HAP-1 (cell line): ENCODE data around the gene SLC45A1.
A peak's percentile ranks its signal among the peaks of the same experiment; 100 is the strongest.

Source experiments
- DNase-seq, 2 experiments: peaks; one replicate each; pipeline ENCODE4 v3.0.0-alpha.2; 2016 to 2020; ENCODE audit warnings: low spot score in 2 of 2
- H3K27me3 ChIP-seq: fragments of 250-450 bp; sonication (Bioruptor Pico); 2 replicates; pipeline ENCODE4 v1.5.1; 2020; ENCODE audit warnings: low read depth, mild to moderate bottlenecking, moderate library complexity
- H3K36me3 ChIP-seq: fragments of 250-450 bp; sonication (Bioruptor Pico); replicated peaks from 2 replicates; pipeline ENCODE4 v1.5.1; 2020; ENCODE audit warnings: mild to moderate bottlenecking
- H3K4me1 ChIP-seq: fragments of 250-450 bp; sonication (Bioruptor Pico); 2 replicates; pipeline ENCODE4 v1.5.1; 2020; ENCODE audit warnings: mild to moderate bottlenecking
- H3K4me3 ChIP-seq: fragments of 250-450 bp; sonication (Bioruptor Pico); 2 replicates; pipeline ENCODE4 v1.5.1; 2020; ENCODE audit warnings: mild to moderate bottlenecking, moderate library complexity
- H3K9me3 ChIP-seq: fragments of 250-450 bp; sonication (Bioruptor Pico); 2 replicates; pipeline ENCODE4 v1.5.1; 2020; ENCODE audit warnings: mild to moderate bottlenecking, moderate library complexity
- in situ Hi-C: fragments of 300-500 bp; cut with MboI; formaldehyde crosslinking; loops from 3 replicates; pipeline ENCODE4 v1.14.3; 2020; ENCODE audit warnings: low sequenced_read_pairs, inconsistent platforms, mixed read lengths

The SLC45A1 gene

GRCh38 chr1:8315573-8316475 is 2.1 kb upstream of the SLC45A1 start:
- DNase-seq, result no peak
- Histone ChIP-seq H3K4me1 (no peaks in the 10 kb centered on the region), H3K9me3 (no peaks in the 10 kb centered on the region), H3K36me3 (no peaks in the 10 kb centered on the region), H3K27me3 (peaks cover 11% of the 10 kb centered on the region), H3K4me3 (no peak overlapping the region)
- in situ Hi-C loops, result loop anchor here (10.0 to 25.0 kb wide), 2 partner anchors 331 to 654 kb away; no protein-coding TSS in a partner anchor

- H3K4me1 ChIP-seq, result no peaks in the 10 kb centered on the region
- in situ Hi-C loops, result loop anchor here (10.0 to 25.0 kb wide), 2 partner anchors 334 to 656 kb away; no protein-coding TSS in a partner anchor
- no peak for DNase-seq
- peaks cover 11% of the 10 kb centered on the region for H3K27me3 ChIP-seq
- H3K9me3 ChIP-seq, result no peaks in the 10 kb centered on the region
- peak overlapping the region; percentile 18 for H3K4me3 ChIP-seq
- no peaks in the 10 kb centered on the region for H3K36me3 ChIP-seq
Observed at GRCh38 chr1:8318436-8318835, 522 bp downstream of the SLC45A1 start.

GRCh38 chr1:8321612-8322011 is 3.7 kb downstream of the SLC45A1 start:
- Histone ChIP-seq H3K27me3 (no peaks in the 10 kb centered on the region), H3K4me1 (no peaks in the 10 kb centered on the region), H3K9me3 (no peaks in the 10 kb centered on the region), H3K4me3 (no peak overlapping the region), H3K36me3 (no peaks in the 10 kb centered on the region)
- in situ Hi-C loops, result loop anchor here (25.0 kb wide), 1 partner anchor 659 kb away; no protein-coding TSS in a partner anchor
- no peak for DNase-seq

- DNase-seq, result no peak
- in situ Hi-C loops, result loop anchor here (25.0 kb wide), 1 partner anchor 661 kb away; no protein-coding TSS in a partner anchor
- no peaks in the 10 kb centered on the region for H3K4me1 ChIP-seq
- no peak overlapping the region for H3K4me3 ChIP-seq
- no peaks in the 10 kb centered on the region for H3K27me3 ChIP-seq
- no peaks in the 10 kb centered on the region for H3K36me3 ChIP-seq
- no peaks in the 10 kb centered on the region for H3K9me3 ChIP-seq
Observed at GRCh38 chr1:8323706-8324105, 5.8 kb downstream of the SLC45A1 start.

- H3K27me3 ChIP-seq, result no peaks in the 10 kb centered on the region
- in situ Hi-C loops, result loop anchor here (25.0 kb wide), 1 partner anchor 662 kb away; no protein-coding TSS in a partner anchor
Observed at GRCh38 chr1:8324176-8324810, 6.4 kb downstream of the SLC45A1 start.

GRCh38 chr1:8325771-8326170 is 7.9 kb downstream of the SLC45A1 start:
- no peak for DNase-seq
- Histone ChIP-seq H3K36me3 (no peaks in the 10 kb centered on the region), H3K9me3 (no peaks in the 10 kb centered on the region), H3K27me3 (no peaks in the 10 kb centered on the region), H3K4me3 (no peak overlapping the region), H3K4me1 (no peaks in the 10 kb centered on the region)
- in situ Hi-C loops, result no loop called here

More at GRCh38 chr1:8324176-8324810, 6.4 kb downstream of the SLC45A1 start:
- no peaks in the 10 kb centered on the region for H3K36me3 ChIP-seq
- no peaks in the 10 kb centered on the region for H3K4me1 ChIP-seq
- no peaks in the 10 kb centered on the region for H3K9me3 ChIP-seq
- no peak overlapping the region for H3K4me3 ChIP-seq
- DNase-seq, result no peak

GRCh38 chr1:8326265-8326664 is 8.4 kb downstream of the SLC45A1 start:
- no peak for DNase-seq
- Histone ChIP-seq H3K4me1 (no peaks in the 10 kb centered on the region), H3K9me3 (no peaks in the 10 kb centered on the region), H3K36me3 (no peaks in the 10 kb centered on the region), H3K4me3 (no peak overlapping the region), H3K27me3 (no peaks in the 10 kb centered on the region)
- in situ Hi-C loops, result no loop called here

GRCh38 chr1:8328271-8328670 is 10.4 kb downstream of the SLC45A1 start:
- no peaks in the 10 kb centered on the region for H3K36me3 ChIP-seq
- no peaks in the 10 kb centered on the region for H3K27me3 ChIP-seq
- no peak for DNase-seq
- in situ Hi-C loops, result no loop called here
- H3K9me3 ChIP-seq, result no peaks in the 10 kb centered on the region
- H3K4me3 ChIP-seq, result no peak overlapping the region
- H3K4me1 ChIP-seq, result no peaks in the 10 kb centered on the region

GRCh38 chr1:8329439-8329838 is 11.5 kb downstream of the SLC45A1 start:
- no peak overlapping the region for H3K4me3 ChIP-seq
- in situ Hi-C loops, result no loop called here
- DNase-seq, result no peak
- no peaks in the 10 kb centered on the region for H3K9me3 ChIP-seq
- no peaks in the 10 kb centered on the region for H3K27me3 ChIP-seq
- no peaks in the 10 kb centered on the region for H3K4me1 ChIP-seq
- no peaks in the 10 kb centered on the region for H3K36me3 ChIP-seq

- Histone ChIP-seq H3K27me3 (no peaks in the 10 kb centered on the region), H3K4me1 (no peaks in the 10 kb centered on the region), H3K36me3 (no peaks in the 10 kb centered on the region), H3K4me3 (no peak overlapping the region), H3K9me3 (no peaks in the 10 kb centered on the region)
- no peak for DNase-seq
- in situ Hi-C loops, result no loop called here
Observed at GRCh38 chr1:8329858-8330257, 11.9 kb downstream of the SLC45A1 start.

GRCh38 chr1:8330271-8331125 is 12.6 kb downstream of the SLC45A1 start:
- DNase-seq, result no peak
- Histone ChIP-seq H3K4me1 (no peaks in the 10 kb centered on the region), H3K27me3 (no peaks in the 10 kb centered on the region), H3K4me3 (no peak overlapping the region), H3K9me3 (no peaks in the 10 kb centered on the region), H3K36me3 (no peaks in the 10 kb centered on the region)
- in situ Hi-C loops, result no loop called here

- no peaks in the 10 kb centered on the region for H3K27me3 ChIP-seq
- no peak for DNase-seq
- in situ Hi-C loops, result no loop called here
- H3K36me3 ChIP-seq, result no peaks in the 10 kb centered on the region
- no peaks in the 10 kb centered on the region for H3K4me1 ChIP-seq
- no peaks in the 10 kb centered on the region for H3K9me3 ChIP-seq
- H3K4me3 ChIP-seq, result no peak overlapping the region
Observed at GRCh38 chr1:8332806-8333205, 14.9 kb downstream of the SLC45A1 start.

- H3K36me3 ChIP-seq, result no peaks in the 10 kb centered on the region
- in situ Hi-C loops, result no loop called here
- H3K4me3 ChIP-seq, result no peak overlapping the region
- no peaks in the 10 kb centered on the region for H3K9me3 ChIP-seq
- no peaks in the 10 kb centered on the region for H3K4me1 ChIP-seq
- H3K27me3 ChIP-seq, result no peaks in the 10 kb centered on the region
- no peak for DNase-seq
Observed at GRCh38 chr1:8333246-8333987, 15.5 kb downstream of the SLC45A1 start.
